ENCODE data around the gene MRTFA. TPM values are rescaled to one million over a fixed set of nuclear protein-coding genes. Genes with fewer than 3 reads are reported as not detected.

MRTFA gene
- total and polyA plus RNA-seq, 2 of the 13 experiments (the other 11 are each of a cell fraction or from before 2014, with no cell fraction given), result 2.4 to 8.2 TPM

DNA sequence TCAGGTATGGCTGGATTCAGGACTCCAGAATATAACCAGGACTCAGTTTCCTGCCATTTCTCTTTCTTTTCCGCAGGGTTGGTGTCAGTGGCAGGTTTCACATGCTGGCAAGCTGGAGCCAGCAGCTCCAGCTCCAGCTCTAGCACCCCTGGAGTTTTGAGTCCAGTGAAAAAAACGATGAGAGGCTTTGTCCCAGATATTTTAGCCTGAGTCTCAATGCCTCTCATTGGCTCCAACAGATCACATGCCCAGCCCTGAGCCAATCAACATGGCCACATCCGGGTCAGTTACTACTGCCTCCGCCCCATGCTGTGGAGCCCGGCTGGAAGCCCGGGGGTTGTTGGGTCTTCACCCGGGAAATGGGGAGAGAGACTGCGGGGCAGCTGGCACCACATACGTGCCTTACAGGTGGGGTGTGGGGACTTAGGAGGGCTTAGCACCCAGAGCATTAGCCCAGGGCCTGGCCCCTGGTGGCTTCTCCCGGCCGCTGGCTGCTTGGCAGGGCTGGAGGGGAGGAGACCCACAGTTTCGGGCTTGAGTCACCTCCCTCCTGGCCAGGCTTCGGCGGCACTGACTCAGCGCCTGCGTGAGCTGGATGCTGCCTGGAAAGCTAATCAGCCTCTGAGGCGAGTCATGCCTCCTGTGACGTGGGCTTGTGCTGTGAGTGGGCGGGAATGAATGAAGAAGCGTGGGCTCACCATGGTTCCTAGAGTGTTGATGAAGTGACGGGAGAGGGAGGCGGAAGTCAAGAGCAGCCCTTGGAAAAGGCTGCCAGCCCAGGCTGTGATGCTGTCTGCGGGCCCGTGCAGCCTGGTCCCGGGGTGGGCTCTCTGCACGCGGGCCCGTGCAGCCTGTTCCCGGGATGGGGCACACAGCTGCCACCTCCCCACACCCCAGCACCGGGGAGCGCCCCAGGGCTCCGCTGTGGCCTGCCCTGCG, 15.3 kb upstream of the MRTFA start (continued):
- TF ChIP-seq, protein P1, sequence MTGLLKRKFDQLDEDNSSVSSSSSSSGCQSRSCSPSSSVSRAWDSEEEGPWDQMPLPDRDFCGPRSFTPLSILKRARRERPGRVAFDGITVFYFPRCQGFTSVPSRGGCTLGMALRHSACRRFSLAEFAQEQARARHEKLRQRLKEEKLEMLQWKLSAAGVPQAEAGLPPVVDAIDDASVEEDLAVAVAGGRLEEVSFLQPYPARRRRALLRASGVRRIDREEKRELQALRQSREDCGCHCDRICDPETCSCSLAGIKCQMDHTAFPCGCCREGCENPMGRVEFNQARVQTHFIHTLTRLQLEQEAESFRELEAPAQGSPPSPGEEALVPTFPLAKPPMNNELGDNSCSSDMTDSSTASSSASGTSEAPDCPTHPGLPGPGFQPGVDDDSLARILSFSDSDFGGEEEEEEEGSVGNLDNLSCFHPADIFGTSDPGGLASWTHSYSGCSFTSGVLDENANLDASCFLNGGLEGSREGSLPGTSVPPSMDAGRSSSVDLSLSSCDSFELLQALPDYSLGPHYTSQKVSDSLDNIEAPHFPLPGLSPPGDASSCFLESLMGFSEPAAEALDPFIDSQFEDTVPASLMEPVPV (CRISPR knock-in tag; IDR thresholded peaks at IDR 0.05), result peak; percentile 90
- TF ChIP-seq, protein P2, sequence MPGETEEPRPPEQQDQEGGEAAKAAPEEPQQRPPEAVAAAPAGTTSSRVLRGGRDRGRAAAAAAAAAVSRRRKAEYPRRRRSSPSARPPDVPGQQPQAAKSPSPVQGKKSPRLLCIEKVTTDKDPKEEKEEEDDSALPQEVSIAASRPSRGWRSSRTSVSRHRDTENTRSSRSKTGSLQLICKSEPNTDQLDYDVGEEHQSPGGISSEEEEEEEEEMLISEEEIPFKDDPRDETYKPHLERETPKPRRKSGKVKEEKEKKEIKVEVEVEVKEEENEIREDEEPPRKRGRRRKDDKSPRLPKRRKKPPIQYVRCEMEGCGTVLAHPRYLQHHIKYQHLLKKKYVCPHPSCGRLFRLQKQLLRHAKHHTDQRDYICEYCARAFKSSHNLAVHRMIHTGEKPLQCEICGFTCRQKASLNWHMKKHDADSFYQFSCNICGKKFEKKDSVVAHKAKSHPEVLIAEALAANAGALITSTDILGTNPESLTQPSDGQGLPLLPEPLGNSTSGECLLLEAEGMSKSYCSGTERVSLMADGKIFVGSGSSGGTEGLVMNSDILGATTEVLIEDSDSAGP (CRISPR knock-in tag; IDR thresholded peaks at IDR 0.05; ENCODE audit: borderline replicate concordance), result peak; percentile 82; the same call in 1 of the 2 replicates
- peak; percentile 79; the same call in 1 of the 2 replicates for TF ChIP-seq FOXK1 (CRISPR knock-in tag; IDR thresholded peaks at IDR 0.05; ENCODE audit: borderline replicate concordance, low read depth)
- no peak for TF ChIP-seq ZSCAN25 (CRISPR knock-in tag; IDR thresholded peaks at IDR 0.05)
- TF ChIP-seq, protein P3, sequence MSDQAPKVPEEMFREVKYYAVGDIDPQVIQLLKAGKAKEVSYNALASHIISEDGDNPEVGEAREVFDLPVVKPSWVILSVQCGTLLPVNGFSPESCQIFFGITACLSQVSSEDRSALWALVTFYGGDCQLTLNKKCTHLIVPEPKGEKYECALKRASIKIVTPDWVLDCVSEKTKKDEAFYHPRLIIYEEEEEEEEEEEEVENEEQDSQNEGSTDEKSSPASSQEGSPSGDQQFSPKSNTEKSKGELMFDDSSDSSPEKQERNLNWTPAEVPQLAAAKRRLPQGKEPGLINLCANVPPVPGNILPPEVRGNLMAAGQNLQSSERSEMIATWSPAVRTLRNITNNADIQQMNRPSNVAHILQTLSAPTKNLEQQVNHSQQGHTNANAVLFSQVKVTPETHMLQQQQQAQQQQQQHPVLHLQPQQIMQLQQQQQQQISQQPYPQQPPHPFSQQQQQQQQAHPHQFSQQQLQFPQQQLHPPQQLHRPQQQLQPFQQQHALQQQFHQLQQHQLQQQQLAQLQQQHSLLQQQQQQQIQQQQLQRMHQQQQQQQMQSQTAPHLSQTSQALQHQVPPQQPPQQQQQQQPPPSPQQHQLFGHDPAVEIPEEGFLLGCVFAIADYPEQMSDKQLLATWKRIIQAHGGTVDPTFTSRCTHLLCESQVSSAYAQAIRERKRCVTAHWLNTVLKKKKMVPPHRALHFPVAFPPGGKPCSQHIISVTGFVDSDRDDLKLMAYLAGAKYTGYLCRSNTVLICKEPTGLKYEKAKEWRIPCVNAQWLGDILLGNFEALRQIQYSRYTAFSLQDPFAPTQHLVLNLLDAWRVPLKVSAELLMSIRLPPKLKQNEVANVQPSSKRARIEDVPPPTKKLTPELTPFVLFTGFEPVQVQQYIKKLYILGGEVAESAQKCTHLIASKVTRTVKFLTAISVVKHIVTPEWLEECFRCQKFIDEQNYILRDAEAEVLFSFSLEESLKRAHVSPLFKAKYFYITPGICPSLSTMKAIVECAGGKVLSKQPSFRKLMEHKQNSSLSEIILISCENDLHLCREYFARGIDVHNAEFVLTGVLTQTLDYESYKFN (CRISPR knock-in tag; conservative IDR thresholded peaks at IDR 0.05), result no peak; the same call in 1 of the 2 replicates
- TF ChIP-seq ZNF570 (CRISPR knock-in tag; IDR thresholded peaks at IDR 0.05; ENCODE audit: borderline replicate concordance), result no peak
- TF ChIP-seq ZNF766 (CRISPR knock-in tag; IDR thresholded peaks at IDR 0.05; ENCODE audit: borderline replicate concordance), result no peak; the same call in 1 of the 2 replicates
- TF ChIP-seq ZSCAN9 (CRISPR knock-in tag; IDR thresholded peaks at IDR 0.05; ENCODE audit: borderline replicate concordance), result peak; percentile 78; the same call in 1 of the 2 replicates
- no peak for TF ChIP-seq ZFAT (CRISPR knock-in tag; conservative IDR thresholded peaks at IDR 0.05)
- peak; percentile 92 for TF ChIP-seq ZNF605 (CRISPR knock-in tag; IDR thresholded peaks at IDR 0.05)
- TF ChIP-seq MIER3 (CRISPR knock-in tag; IDR thresholded peaks at IDR 0.05; ENCODE audit: borderline replicate concordance), result no peak
- TF ChIP-seq HDAC6 (IDR thresholded peaks at IDR 0.05; ENCODE audit: low read depth, low read length), result no peak
- TF ChIP-seq GATAD1 (CRISPR knock-in tag; IDR thresholded peaks at IDR 0.05), result peak; percentile 73
- TF ChIP-seq, protein P4, sequence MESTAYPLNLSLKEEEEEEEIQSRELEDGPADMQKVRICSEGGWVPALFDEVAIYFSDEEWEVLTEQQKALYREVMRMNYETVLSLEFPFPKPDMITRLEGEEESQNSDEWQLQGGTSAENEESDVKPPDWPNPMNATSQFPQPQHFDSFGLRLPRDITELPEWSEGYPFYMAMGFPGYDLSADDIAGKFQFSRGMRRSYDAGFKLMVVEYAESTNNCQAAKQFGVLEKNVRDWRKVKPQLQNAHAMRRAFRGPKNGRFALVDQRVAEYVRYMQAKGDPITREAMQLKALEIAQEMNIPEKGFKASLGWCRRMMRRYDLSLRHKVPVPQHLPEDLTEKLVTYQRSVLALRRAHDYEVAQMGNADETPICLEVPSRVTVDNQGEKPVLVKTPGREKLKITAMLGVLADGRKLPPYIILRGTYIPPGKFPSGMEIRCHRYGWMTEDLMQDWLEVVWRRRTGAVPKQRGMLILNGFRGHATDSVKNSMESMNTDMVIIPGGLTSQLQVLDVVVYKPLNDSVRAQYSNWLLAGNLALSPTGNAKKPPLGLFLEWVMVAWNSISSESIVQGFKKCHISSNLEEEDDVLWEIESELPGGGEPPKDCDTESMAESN (CRISPR knock-in tag; conservative IDR thresholded peaks at IDR 0.05), result no peak
- TF ChIP-seq, protein P5, sequence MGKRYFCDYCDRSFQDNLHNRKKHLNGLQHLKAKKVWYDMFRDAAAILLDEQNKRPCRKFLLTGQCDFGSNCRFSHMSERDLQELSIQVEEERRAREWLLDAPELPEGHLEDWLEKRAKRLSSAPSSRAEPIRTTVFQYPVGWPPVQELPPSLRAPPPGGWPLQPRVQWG (CRISPR knock-in tag; IDR thresholded peaks at IDR 0.05; ENCODE audit: borderline replicate concordance, low read depth), result no peak
- TF ChIP-seq, protein P6, sequence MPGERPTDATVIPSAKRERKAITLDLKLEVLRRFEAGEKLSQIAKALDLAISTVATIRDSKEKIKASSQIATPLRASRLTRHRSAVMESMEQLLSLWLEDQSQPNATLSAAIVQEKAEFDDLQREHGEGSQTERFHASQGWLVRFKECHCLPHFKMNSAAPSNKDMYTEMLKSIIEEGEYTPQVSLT (CRISPR knock-in tag; IDR thresholded peaks at IDR 0.05; ENCODE audit: borderline replicate concordance, low read depth), result no peak
- 0 out of 2 replicates have a peak, but pooled peaks have one; percentile 16 for TF ChIP-seq ZNF451 (CRISPR knock-in tag; IDR thresholded peaks at IDR 0.05)
- TF ChIP-seq ARNT (IDR thresholded peaks at IDR 0.05), result no peak

All from HepG2 (cell line).